ENCODE measurements around the gene PIM3.
A peak's percentile ranks its signal among the peaks of the same experiment; 100 is the strongest.

The PIM3 gene

GRCh38 chr22:49955581-49956417 is 4.8 kb upstream of the PIM3 start:
- no peaks in the 10 kb centered on the region for H3K4me1 ChIP-seq (ENCODE audit: control insufficient read depth, insufficient read depth, low read length)
- H3K27me3 ChIP-seq (ENCODE audit: control insufficient read depth, insufficient read depth, low read length) = no peaks in the 10 kb centered on the region
- no peak overlapping the region for H3K9ac ChIP-seq (ENCODE audit: low read depth, low read length)
- no peak overlapping the region for H3K4me3 ChIP-seq (ENCODE audit: low read depth, low read length)
- H3K36me3 ChIP-seq (ENCODE audit: control insufficient read depth, insufficient read depth, low read length) = no peaks in the 10 kb centered on the region
- H3K9me3 ChIP-seq (ENCODE audit: control insufficient read depth, insufficient read depth, low read length) = no peaks in the 10 kb centered on the region

DNA sequence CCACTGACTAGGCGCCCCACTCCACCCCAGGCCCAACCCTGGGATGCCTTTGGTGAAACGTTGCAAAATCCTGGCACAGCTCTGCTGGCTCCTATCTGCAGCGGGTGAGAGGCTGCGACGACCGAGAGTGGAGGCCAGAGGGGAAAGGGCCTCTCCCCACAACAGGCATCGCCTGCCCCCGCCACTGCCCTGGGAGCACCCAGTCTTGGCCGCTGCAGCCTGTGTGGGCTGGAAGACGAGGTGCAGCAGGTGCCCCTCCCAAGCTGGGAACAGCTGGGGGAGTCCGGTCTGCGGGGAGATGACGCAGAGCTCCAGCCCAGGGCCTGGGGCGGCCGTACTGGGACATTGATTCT is 4.2 kb upstream of the PIM3 start:
- no peak overlapping the region for H3K4me3 ChIP-seq (ENCODE audit: low read depth, low read length)
- no peaks in the 10 kb centered on the region for H3K36me3 ChIP-seq (ENCODE audit: control insufficient read depth, insufficient read depth, low read length)
- H3K27me3 ChIP-seq (ENCODE audit: control insufficient read depth, insufficient read depth, low read length) = no peaks in the 10 kb centered on the region
- H3K9ac ChIP-seq (ENCODE audit: low read depth, low read length) = no peak overlapping the region
- no peaks in the 10 kb centered on the region for H3K4me1 ChIP-seq (ENCODE audit: control insufficient read depth, insufficient read depth, low read length)
- H3K9me3 ChIP-seq (ENCODE audit: control insufficient read depth, insufficient read depth, low read length) = no peaks in the 10 kb centered on the region

DNA sequence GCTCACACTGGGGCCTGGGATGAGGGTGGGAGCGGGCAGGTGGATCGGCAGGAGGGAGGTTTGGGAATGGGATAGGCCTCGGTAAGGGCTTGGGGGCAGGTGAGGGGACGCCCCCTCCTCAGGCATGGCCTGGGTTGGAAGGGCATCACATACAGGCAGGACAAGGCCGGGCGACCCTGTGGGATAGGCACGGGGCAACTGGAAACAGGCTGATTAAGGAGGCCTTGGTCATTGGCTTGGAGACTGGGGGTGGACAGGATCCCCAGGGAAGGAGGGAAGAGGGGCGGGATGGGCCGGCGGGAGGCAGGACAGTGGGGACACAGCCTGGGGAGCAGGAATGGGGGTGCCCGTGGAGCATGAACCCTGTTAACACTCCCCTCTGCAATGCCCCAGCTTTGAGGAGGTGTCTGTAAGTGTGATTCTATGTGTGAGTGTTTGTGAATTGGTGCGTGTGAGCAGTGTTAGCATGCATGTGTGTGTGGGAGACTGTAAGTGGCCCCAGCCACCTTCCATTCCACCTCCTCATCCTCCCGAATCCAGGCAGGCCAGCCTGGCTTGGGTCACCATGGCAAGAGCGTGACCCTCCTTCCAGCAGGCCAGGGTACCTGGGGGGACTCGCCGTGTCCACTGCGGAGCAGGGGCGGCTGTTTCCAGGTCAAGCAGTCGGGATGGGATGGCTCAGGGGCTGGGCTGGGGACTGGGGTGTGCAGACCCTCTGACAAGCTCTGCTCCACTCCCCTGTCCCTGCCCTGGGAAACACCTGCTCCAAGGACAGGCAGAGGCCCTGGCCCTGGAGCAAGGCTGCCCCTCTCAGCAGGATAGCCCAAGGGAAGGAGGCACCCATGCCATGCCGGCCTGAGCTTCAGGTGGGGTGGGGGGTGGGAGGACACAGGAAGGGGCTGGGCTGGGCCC is 3.4 kb upstream of the PIM3 start:
- Histone ChIP-seq H3K9ac (ENCODE audit: low read depth, low read length) (no peak overlapping the region), H3K4me3 (ENCODE audit: low read depth, low read length) (no peak overlapping the region), H3K27me3 (ENCODE audit: control insufficient read depth, insufficient read depth, low read length) (no peaks in the 10 kb centered on the region), H3K36me3 (ENCODE audit: control insufficient read depth, insufficient read depth, low read length) (peaks cover 4% of the 10 kb centered on the region), H3K9me3 (ENCODE audit: control insufficient read depth, insufficient read depth, low read length) (no peaks in the 10 kb centered on the region), H3K4me1 (ENCODE audit: control insufficient read depth, insufficient read depth, low read length) (no peaks in the 10 kb centered on the region)

- Histone ChIP-seq H3K4me1 (ENCODE audit: control insufficient read depth, insufficient read depth, low read length) (no peaks in the 10 kb centered on the region), H3K27me3 (ENCODE audit: control insufficient read depth, insufficient read depth, low read length) (no peaks in the 10 kb centered on the region), H3K4me3 (ENCODE audit: low read depth, low read length) (no peak overlapping the region), H3K36me3 (ENCODE audit: control insufficient read depth, insufficient read depth, low read length) (peaks cover 9% of the 10 kb centered on the region), H3K9me3 (ENCODE audit: control insufficient read depth, insufficient read depth, low read length) (no peaks in the 10 kb centered on the region), H3K9ac (ENCODE audit: low read depth, low read length) (no peak overlapping the region)
These were observed 2.7 kb upstream of the PIM3 start for GRCh38 chr22:49957826-49958365.

DNA sequence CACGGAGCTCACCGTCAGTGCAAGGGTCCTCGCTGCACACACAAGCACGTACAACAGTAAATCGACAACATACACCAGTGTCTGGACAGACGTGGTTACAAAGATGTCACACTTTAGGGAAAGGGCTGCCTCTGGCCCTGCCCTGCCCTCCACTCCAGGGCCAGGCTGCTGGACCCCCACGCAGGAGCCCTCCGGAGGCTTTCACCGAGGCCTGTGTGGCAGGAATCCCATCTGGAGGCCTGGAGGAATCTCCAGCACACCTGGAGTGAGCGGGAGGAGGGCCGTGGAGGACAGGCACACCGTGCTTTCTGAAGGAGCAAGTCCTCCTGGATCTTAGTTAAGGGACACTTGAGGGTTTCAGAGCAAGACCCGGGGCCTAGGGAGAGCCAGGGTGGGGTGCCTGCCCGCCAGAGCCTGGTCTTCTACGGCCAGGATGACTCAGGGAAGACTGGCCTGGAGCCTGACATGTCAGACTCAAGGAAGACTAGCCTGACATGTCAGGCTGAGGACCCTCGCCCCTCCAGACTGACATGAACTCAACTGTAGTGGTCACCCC is 2.1 kb upstream of the PIM3 start:
- Histone ChIP-seq H3K4me3 (ENCODE audit: low read depth, low read length) (no peak overlapping the region), H3K9ac (ENCODE audit: low read depth, low read length) (no peak overlapping the region), H3K27me3 (ENCODE audit: control insufficient read depth, insufficient read depth, low read length) (no peaks in the 10 kb centered on the region), H3K36me3 (ENCODE audit: control insufficient read depth, insufficient read depth, low read length) (peaks cover 15% of the 10 kb centered on the region), H3K9me3 (ENCODE audit: control insufficient read depth, insufficient read depth, low read length) (no peaks in the 10 kb centered on the region), H3K4me1 (ENCODE audit: control insufficient read depth, insufficient read depth, low read length) (no peaks in the 10 kb centered on the region)

- no peaks in the 10 kb centered on the region for H3K4me1 ChIP-seq (ENCODE audit: control insufficient read depth, insufficient read depth, low read length)
- H3K36me3 ChIP-seq (ENCODE audit: control insufficient read depth, insufficient read depth, low read length) = peaks cover 20% of the 10 kb centered on the region
- H3K27me3 ChIP-seq (ENCODE audit: control insufficient read depth, insufficient read depth, low read length) = no peaks in the 10 kb centered on the region
- H3K4me3 ChIP-seq (ENCODE audit: low read depth, low read length) = peak overlapping the region; percentile 82
- no peak overlapping the region for H3K9ac ChIP-seq (ENCODE audit: low read depth, low read length)
- H3K9me3 ChIP-seq (ENCODE audit: control insufficient read depth, insufficient read depth, low read length) = no peaks in the 10 kb centered on the region
These were observed 1.4 kb upstream of the PIM3 start for GRCh38 chr22:49958931-49959781.

DNA sequence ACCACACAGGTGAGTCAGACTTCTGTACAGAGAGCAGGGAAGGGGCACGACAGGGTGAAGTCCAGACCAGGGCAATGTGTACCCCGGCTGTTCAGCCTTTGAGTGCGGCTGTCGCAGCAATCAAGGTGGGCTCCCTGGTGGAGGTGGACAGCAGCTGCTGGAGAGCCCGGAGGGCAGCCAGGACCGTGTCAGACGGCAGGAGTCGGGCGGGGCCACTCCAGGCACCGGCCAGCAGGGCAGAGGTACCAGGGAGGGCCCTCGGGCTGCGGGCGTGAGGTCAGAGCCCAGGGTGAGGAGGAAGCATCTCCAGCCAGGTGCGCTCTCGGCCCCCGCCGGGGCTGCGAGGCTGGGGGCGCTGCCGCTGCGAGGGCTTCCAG is 802 bp upstream of the PIM3 start:
- no peaks in the 10 kb centered on the region for H3K4me1 ChIP-seq (ENCODE audit: control insufficient read depth, insufficient read depth, low read length)
- no peaks in the 10 kb centered on the region for H3K9me3 ChIP-seq (ENCODE audit: control insufficient read depth, insufficient read depth, low read length)
- H3K9ac ChIP-seq (ENCODE audit: low read depth, low read length) = peak overlapping the region; percentile 56
- peak overlapping the region; percentile 82 for H3K4me3 ChIP-seq (ENCODE audit: low read depth, low read length)
- H3K27me3 ChIP-seq (ENCODE audit: control insufficient read depth, insufficient read depth, low read length) = no peaks in the 10 kb centered on the region
- H3K36me3 ChIP-seq (ENCODE audit: control insufficient read depth, insufficient read depth, low read length) = peaks cover 21% of the 10 kb centered on the region

GRCh38 chr22:49961005-49961600 is 531 bp downstream of the PIM3 start:
- Histone ChIP-seq H3K9ac (ENCODE audit: low read depth, low read length) (peak overlapping the region; percentile 70), H3K27me3 (ENCODE audit: control insufficient read depth, insufficient read depth, low read length) (no peaks in the 10 kb centered on the region), H3K4me3 (ENCODE audit: low read depth, low read length) (peak overlapping the region; percentile 82), H3K36me3 (ENCODE audit: control insufficient read depth, insufficient read depth, low read length) (peaks cover 24% of the 10 kb centered on the region), H3K9me3 (ENCODE audit: control insufficient read depth, insufficient read depth, low read length) (no peaks in the 10 kb centered on the region), H3K4me1 (ENCODE audit: control insufficient read depth, insufficient read depth, low read length) (no peaks in the 10 kb centered on the region)

DNA sequence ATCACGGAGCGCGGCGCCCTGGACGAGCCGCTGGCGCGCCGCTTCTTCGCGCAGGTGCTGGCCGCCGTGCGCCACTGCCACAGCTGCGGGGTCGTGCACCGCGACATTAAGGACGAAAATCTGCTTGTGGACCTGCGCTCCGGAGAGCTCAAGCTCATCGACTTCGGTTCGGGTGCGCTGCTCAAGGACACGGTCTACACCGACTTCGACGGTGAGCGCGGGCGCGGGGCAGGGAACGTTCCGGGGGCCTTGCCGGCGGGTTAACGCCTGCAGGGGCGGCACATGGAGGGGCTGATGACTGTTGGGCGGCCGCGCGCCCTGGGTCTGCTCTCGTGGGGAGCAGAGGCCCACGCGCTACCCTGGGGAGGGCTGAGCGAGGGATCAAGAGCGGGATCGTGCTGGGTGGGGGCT is 1.0 kb downstream of the PIM3 start:
- Histone ChIP-seq H3K27me3 (ENCODE audit: control insufficient read depth, insufficient read depth, low read length) (no peaks in the 10 kb centered on the region), H3K9me3 (ENCODE audit: control insufficient read depth, insufficient read depth, low read length) (no peaks in the 10 kb centered on the region), H3K4me1 (ENCODE audit: control insufficient read depth, insufficient read depth, low read length) (no peaks in the 10 kb centered on the region), H3K4me3 (ENCODE audit: low read depth, low read length) (peak overlapping the region; percentile 82), H3K9ac (ENCODE audit: low read depth, low read length) (peak overlapping the region; percentile 70), H3K36me3 (ENCODE audit: control insufficient read depth, insufficient read depth, low read length) (peaks cover 24% of the 10 kb centered on the region)

- Histone ChIP-seq H3K27me3 (ENCODE audit: control insufficient read depth, insufficient read depth, low read length) (no peaks in the 10 kb centered on the region), H3K9me3 (ENCODE audit: control insufficient read depth, insufficient read depth, low read length) (no peaks in the 10 kb centered on the region), H3K4me1 (ENCODE audit: control insufficient read depth, insufficient read depth, low read length) (no peaks in the 10 kb centered on the region), H3K9ac (ENCODE audit: low read depth, low read length) (peak overlapping the region; percentile 70), H3K4me3 (ENCODE audit: low read depth, low read length) (peak overlapping the region; percentile 82), H3K36me3 (ENCODE audit: control insufficient read depth, insufficient read depth, low read length) (peaks cover 24% of the 10 kb centered on the region)
These were observed 1.6 kb downstream of the PIM3 start for GRCh38 chr22:49962012-49962750.
